Measurements from ENCODE around the gene MOGAT1.

- TF ChIP-seq CTCF (conservative IDR thresholded peaks at IDR 0.05; ENCODE audit: low read depth, low read length) (no peak), EZH2 (IDR thresholded peaks at IDR 0.05; ENCODE audit: borderline replicate concordance, low read depth, low read length, poor library complexity, severe bottlenecking) (no peak)
Observed at GRCh38 chr2:222703886-222704285, 32.4 kb downstream of the MOGAT1 start.

All from A673 (cell line).